Measurements from ENCODE around the gene XPR1. TPM values are rescaled to one million over a fixed set of nuclear protein-coding genes. Genes with fewer than 3 reads are reported as not detected.

The XPR1 gene
- total and polyA plus RNA-seq, 8 donors: 0.92 to 27.0 (median 4.5) TPM

GRCh38 chr1:180916012-180916770 is 284.4 kb downstream of the XPR1 start:
- DNase-seq: no peak
- TF ChIP-seq EP300 (IDR thresholded peaks at IDR 0.05): no peak
- Histone ChIP-seq H3K27ac (no peak overlapping the region), H3K9me3 (no peaks in the 10 kb centered on the region), H3K27me3 (peaks cover 0 to 28% (median 22%) of the 10 kb centered on the region in 3 donors), H3K4me3 (no peak overlapping the region), H3K4me1 (peaks cover 8 to 32% (median 18%) of the 10 kb centered on the region in 4 donors), H3K36me3 (peaks cover 0 to 34% (median 16%) of the 10 kb centered on the region in 4 donors)
- WGBS, 5 donors: 87 to 94% (median 89%) methylated on average over 14 to 17 of the region's 17 CpGs
- intact Hi-C loops (cut with DNase I; ENCODE audit: low total_unique reads): no loop called here

GRCh38 chr1:180916771-180917170 is 284.9 kb downstream of the XPR1 start:
- Histone ChIP-seq H3K4me3 (no peak overlapping the region), H3K9me3 (no peaks in the 10 kb centered on the region), H3K36me3 (peaks cover 0 to 34% (median 16%) of the 10 kb centered on the region in 4 donors), H3K4me1 (peaks cover 8 to 27% (median 14%) of the 10 kb centered on the region in 4 donors), H3K27me3 (peaks cover 0 to 23% (median 18%) of the 10 kb centered on the region in 3 donors), H3K27ac (no peak overlapping the region)
- 77 to 88% (median 82%) methylated on average over 9 to 10 of the region's 10 CpGs for WGBS, 5 donors
- DNase-seq: no peak
- intact Hi-C loops (cut with DNase I; ENCODE audit: low total_unique reads): no loop called here
- no peak for TF ChIP-seq CTCF (IDR thresholded peaks at IDR 0.05)
- no peak for TF ChIP-seq POLR2AphosphoS5 (IDR thresholded peaks at IDR 0.05)
- TF ChIP-seq EP300 (IDR thresholded peaks at IDR 0.05): no peak
- no peak for TF ChIP-seq POLR2A (IDR thresholded peaks at IDR 0.05)

GRCh38 chr1:180917306-180918065 is 285.7 kb downstream of the XPR1 start:
- 67 to 79% (median 73%) methylated on average over 12 of the region's 12 CpGs for WGBS, 5 donors
- H3K27ac ChIP-seq: no peak overlapping the region
- H3K36me3 ChIP-seq: peaks cover 0 to 34% (median 16%) of the 10 kb centered on the region in 4 donors
- H3K4me3 ChIP-seq: no peak overlapping the region
- H3K27me3 ChIP-seq: peaks cover 0 to 16% (median 11%) of the 10 kb centered on the region in 3 donors
- TF ChIP-seq EP300 (IDR thresholded peaks at IDR 0.05) (no peak), CTCF (IDR thresholded peaks at IDR 0.05) (no peak), POLR2AphosphoS5 (IDR thresholded peaks at IDR 0.05) (no peak), POLR2A (IDR thresholded peaks at IDR 0.05) (no peak)
- intact Hi-C loops (cut with DNase I; ENCODE audit: low total_unique reads): no loop called here
- no peak for DNase-seq
- H3K4me1 ChIP-seq: peaks cover 3 to 19% (median 7%) of the 10 kb centered on the region in 4 donors
- H3K9me3 ChIP-seq: no peaks in the 10 kb centered on the region

- H3K27me3 ChIP-seq: peaks cover 0 to 6% (median under 1%) of the 10 kb centered on the region in 3 donors
- H3K9me3 ChIP-seq: no peaks in the 10 kb centered on the region
- TF ChIP-seq POLR2AphosphoS5 (IDR thresholded peaks at IDR 0.05): no peak
- TF ChIP-seq POLR2A (IDR thresholded peaks at IDR 0.05): no peak
- no peak for TF ChIP-seq EP300 (IDR thresholded peaks at IDR 0.05)
- TF ChIP-seq CTCF (IDR thresholded peaks at IDR 0.05): no peak
- DNase-seq: no peak
- H3K36me3 ChIP-seq: peaks cover 0 to 34% (median 16%) of the 10 kb centered on the region in 4 donors
- no peak overlapping the region for H3K27ac ChIP-seq
- 74 to 82% (median 79%) methylated on average over 10 of the region's 10 CpGs for WGBS, 5 donors
- no peak overlapping the region for H3K4me3 ChIP-seq
- H3K4me1 ChIP-seq: peaks cover 0 to 18% (median 0%) of the 10 kb centered on the region in 4 donors
- intact Hi-C loops (cut with DNase I; ENCODE audit: low total_unique reads): no loop called here
Observed at GRCh38 chr1:180918519-180918918, 286.7 kb downstream of the XPR1 start.
